HG03520 (cell line): ENCODE data around the gene EEPD1.

Experiments
- ATAC-seq: cut with Tn5 transposase; IDR thresholded peaks from one replicate; pipeline ENCODE4 v1.9.1; 2021; ENCODE audit warnings: mild to moderate bottlenecking, moderate library complexity; ENCODE audit not compliant: unreplicated experiment

EEPD1 gene

DNA sequence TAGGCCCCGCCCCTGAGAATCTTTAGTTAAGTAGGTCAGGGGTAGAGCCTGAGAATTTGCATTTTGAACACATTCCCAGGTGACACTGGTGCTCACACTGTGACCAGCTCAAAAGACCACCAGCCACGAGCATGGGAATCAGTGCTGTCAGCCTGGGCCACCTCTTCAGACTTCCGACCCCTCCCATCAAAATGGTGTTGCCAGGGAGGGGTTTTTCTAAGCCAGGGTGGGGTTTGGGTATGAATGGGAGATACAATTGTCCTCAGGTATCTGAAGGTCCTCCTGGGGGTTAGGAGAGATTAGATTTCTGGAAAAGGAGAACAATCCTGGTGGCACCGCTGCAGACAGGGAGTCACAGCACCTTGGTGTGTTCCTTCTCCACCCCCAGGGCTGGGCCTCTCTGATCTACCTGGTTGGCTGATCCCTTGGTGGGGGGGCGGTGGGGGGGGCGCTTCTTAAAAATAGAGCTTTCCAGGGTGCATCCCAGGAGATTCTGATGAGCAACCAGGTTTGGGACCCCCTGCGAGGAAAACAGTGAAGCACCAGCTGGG is 125.1 kb downstream of the EEPD1 start:
- no peak for ATAC-seq

DNA sequence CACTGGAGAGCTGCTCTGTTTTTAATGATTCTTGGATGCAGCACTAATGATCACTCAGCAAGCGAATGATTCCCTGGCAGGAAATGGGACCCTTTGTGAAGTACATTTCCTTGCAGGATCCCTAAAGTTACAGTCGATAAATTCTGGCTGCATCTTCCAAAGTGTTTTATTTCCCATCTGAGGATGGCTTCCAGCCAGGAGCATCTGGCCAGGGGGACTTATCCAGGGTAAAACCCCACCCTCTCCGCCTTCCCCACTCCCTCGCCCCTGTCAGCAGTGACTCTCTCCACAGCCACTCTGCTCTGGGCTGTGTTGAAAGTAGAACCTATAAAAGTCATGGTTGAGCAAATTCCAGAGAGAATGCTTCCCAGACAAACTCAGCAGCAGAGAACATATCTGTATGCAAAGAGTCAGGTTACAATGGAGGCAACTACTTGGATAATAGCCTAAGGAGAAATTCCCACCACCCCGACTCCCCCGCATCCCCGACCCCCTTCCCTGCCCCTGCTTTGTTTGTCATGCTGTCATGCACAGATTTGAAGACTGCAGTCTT is 125.6 kb downstream of the EEPD1 start:
- no peak for ATAC-seq

- ATAC-seq = peak; percentile 87
Measured at GRCh38 chr7:36279200-36279925, 126.3 kb downstream of the EEPD1 start.

DNA sequence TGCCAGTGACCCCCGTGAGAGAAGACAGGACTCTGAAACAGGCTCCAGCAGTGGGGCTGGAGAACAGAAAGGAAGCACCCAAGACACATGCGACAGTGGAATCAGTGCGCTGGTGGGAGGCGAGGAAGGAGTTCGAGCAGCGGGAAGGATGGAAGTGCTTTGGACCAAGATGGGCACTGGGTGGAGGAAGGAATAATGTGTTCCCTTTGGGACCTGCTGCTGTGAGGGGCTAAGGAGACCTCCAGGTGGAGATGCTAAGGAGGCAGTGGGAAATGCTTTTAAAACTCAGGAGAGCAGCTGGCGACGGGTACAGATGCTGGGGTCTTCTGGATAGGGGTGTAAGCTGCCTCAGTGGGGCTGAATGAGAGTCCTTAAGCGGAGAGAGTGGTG is 126.9 kb downstream of the EEPD1 start:
- no peak for ATAC-seq

DNA sequence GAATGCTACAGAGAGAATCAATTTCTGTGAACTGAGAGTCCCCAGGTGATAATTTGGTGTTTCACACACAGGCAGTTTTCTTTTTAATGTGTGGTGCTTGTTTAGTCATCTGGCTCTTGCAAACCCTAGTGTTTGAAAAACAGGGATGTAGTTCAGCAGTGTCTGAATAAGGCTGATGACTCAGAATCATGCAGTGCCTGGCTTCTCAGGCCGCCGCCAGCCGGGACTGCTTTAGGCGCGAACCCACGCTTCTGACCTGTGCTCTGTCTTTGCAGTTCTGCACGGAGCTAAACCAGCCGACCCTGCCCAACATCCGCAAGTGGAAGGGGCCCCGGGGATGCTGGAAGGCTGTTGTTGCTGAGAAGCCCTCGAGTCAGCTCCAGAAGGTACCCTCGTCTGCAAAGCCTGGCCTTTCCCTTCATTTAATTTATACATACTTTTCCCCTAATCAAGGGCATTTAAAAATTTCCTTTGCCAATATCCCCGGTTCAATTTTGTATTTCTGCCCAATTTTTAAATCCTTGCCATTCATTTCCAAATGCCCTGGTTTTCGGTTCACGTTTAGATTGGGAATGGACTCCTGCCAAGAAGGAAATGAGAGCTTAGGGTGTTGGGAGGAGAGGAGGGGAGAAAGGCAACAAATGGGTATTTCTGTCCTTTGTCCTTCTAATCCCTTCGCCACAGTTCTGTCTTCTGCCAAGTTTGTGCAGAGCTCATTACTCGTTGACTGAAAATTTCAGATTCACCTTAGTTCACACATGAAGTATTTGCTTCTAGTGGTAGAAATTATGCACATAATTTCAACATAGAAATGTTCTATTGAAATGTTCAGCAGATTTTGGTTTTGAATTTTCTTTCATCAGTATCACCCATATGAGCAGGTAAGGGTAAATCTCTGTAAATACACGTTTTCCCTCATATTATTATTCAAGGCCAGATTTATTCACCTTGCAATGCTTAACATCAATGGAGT is 128.1 kb downstream of the EEPD1 start:
- no peak for ATAC-seq

DNA sequence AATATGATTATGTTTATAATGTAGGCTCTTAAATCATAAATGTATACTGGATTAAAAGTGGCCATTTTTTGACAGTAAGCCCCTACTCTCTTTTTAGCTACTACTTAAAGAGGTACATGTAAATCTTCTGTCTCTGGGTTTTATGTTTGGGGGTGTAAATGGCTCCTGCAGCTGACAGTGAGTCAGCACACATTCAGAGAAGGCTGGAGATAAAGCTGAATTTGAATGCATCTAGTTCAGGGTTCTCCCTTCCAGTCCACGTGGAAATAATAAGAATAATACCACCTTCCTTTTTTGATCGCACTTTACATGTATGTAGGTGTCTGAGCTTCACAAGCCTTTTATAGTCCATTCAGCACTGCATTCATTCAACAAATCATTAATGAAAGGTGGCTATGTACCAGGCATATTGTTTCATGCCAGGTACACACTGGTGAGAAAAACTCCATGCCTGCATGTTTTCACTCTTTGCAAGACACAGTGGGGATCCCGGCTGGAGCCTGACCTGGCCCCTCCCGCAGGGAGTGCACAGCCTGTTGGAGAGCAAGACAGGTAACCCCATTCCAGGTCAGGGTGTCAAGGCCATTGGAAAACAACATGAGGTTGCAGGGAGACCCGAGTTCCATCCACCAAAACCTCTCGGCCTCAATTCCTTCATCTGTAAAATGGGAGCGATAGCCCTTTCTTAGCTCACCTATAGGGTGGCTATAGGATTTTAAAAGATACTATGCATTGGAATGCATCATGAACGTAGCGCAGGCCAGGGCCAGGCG is 129.1 kb downstream of the EEPD1 start:
- no peak for ATAC-seq

DNA sequence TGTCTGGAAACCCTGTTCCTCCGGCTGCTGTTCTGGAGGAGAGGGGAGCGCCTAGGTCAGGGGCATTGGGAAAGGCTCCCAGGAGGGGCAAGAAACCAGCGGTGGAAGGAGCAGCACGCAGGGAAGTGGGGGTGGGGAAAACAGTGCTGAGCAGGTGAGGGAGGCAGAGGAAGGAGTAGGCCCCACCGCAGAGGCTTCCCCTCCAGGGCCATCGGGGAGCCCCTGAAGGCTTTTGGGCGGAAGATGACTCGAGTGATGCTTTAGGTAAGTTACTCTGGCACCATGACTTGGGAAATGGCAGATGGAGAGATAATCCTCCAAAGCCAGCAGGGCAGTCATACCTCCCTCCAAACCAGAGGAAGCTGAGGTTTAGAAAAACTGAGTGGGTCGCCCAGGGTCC is 130.1 kb downstream of the EEPD1 start:
- ATAC-seq = no peak

DNA sequence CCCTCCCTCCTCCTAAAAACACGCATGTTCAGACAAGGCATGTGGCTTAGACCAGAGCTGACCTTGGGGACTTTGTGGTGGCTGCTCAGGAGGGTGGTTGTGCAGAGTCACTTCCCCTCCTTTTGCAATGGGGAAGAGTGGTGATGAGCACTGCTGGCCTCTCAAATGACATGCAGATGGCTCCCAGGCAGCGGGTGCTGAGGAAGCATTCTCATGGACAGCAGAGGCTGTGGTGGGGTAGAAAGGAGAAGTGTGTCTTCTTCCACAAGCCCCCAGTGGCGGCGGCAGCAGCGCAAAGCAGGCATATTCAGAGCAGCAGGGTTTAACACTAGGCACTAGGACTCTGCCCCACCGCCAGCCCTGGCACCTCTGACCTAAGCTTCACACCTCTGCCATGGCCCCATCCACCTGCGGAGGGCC is 130.7 kb downstream of the EEPD1 start:
- peak; percentile 26 for ATAC-seq

DNA sequence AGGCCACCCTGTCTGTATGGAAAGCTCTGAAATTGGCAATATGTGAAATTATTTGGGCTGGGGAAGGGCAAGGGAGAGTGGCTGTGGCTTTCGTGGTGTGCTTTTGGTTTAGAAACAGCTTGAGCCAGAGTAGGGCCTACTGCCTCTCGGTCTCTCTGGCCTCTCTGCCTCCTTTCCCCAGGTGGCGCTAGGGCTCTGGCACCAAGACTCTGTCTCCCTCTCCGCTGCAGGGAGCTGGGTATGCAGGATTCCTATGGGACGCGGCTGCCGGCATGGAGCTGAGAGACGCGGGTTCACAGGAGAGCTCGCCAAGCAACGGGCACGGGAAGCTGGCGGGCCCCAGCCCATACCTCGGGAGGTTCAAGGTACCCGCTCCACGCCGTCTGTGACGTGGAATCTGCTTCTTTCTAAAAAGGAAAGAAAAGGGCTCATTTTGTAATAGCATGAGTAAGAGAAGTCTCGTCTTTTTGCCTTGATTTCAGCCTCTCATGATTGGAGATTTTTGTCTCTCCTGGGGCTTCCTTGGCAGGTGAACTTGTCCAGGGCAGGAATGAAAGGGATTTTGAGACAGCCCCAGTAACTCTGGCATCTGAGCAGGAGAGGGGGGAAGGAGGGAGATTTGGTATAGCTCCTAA is 131.5 kb downstream of the EEPD1 start:
- ATAC-seq = no peak

- no peak for ATAC-seq
Measured at GRCh38 chr7:36285276-36285675, 132.2 kb downstream of the EEPD1 start.

GRCh38 chr7:36286226-36286625 is 133.2 kb downstream of the EEPD1 start:
- peak; percentile 36 for ATAC-seq

- no peak for ATAC-seq
Measured at GRCh38 chr7:36286688-36287087, 133.6 kb downstream of the EEPD1 start.

GRCh38 chr7:36287371-36288241 is 134.6 kb downstream of the EEPD1 start:
- ATAC-seq = no peak

DNA sequence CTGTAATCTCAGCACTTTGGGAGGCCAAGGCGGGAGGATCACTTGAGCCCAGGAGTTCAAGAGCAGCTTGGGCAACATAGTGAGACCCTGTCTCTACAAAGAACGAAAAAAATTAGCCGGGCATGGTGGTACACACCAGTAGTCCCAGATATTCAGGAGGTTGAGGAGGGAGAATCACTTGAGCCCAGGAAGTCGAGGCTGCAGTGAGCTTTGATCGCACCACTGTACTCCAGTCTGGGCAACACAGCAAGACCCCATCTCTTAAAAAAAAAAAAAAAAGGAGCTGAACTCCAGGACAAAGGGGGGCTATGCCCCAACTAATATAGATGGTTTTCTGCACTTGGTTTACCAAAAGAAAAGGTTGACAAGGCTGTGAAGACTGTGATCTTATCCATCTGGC is 135.4 kb downstream of the EEPD1 start:
- no peak for ATAC-seq

DNA sequence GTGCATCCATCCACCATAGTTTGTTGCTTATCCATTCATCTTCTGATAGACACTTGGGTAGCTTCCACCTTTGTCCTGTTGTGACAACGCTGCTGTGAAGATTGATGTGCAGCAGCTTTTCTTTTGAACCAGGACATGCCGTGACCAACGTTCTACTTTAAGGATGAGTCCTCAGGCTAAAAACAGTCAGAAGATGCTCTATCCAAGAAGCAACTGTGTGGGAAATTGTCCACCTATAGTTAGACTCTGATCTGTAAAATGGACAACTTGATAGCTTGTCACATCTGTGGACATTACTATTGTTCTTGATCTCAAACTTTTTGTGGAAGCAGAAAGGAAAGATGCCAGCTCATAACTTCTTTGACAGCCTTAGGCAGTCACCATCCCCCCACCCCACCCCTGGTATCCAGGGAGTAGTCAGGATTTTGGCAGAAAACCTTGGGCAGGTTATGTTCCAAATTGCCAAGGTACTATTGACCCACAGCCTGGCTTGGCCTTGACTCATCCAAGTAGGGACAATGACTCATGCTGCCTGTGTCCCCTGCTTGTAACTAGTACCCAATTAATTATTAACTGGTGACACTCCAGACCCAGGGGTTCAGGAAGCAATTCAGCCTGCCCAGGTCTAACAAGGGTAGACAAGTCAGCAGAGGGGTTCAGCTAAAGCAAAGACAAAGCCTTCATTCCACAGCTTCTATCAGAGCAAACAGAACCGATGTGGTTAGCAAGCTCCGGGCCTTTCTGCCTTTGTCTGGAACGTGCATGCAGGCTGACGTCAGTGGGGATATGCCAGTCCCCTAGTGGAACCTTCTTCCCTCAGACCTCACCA is 137.0 kb downstream of the EEPD1 start:
- ATAC-seq = no peak

DNA sequence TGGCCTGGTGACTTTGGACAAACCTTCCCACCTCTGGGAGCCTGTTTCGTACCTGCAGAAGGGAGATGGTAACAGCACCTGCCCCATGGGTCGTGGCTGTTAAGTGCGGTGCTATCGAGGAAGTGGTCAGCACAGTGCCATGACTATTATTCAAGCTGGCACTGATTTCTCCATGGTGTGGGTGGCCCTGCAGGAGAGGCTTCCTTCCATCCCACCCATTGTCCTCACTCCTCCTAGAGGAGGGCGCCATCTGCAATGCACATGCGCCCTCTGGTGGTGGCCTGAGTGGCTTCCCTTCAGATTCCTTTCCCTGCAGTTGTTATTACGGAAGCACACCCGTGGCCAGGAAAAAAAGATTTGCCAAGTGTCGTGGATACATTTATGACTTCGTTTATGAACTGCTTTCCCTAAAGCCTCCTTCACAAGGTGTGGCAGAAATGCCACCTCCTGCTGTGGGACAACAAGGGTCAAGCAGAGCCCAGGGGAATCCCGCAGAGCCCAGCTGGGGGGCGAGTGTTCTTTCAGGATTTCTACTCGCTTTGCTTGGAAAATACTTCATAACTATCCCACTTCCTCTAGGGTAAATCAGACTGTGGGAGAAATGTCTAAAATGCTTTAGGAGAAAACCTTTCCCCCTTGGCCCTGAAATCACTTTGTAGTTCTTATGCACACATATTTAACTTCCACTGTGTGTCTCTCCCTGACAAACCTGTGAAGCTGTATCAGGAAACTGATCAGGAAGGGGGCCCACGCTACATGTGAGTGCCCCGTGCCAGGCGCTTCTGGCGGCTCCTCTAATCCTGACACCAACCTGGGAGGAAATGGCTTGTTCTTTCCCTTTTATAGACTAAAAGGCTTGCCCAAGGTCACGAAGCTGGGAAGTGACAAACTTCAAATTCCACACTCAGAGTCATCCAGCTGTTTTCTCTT is 138.6 kb downstream of the EEPD1 start:
- ATAC-seq = no peak

- no peak for ATAC-seq
Measured at GRCh38 chr7:36295090-36295489, 142.0 kb downstream of the EEPD1 start.
